NB4 (cell line): Measurements from ENCODE around the gene PPP1CA.

Experiments used
- POLR2A ChIP-seq: IDR thresholded peaks from 2 replicates; pipeline ENCODE4 v1.6.1; 2011; ENCODE audit warnings: mild to moderate bottlenecking; ENCODE audit not compliant: insufficient read length; ENCODE audit errors: extremely low read depth
- TF ChIP-seq, protein P1 (sequence below): IDR thresholded peaks from one replicate; pipeline ENCODE4 v1.5.1; 2012; ENCODE audit warnings: low read depth, low read length

DNA sequence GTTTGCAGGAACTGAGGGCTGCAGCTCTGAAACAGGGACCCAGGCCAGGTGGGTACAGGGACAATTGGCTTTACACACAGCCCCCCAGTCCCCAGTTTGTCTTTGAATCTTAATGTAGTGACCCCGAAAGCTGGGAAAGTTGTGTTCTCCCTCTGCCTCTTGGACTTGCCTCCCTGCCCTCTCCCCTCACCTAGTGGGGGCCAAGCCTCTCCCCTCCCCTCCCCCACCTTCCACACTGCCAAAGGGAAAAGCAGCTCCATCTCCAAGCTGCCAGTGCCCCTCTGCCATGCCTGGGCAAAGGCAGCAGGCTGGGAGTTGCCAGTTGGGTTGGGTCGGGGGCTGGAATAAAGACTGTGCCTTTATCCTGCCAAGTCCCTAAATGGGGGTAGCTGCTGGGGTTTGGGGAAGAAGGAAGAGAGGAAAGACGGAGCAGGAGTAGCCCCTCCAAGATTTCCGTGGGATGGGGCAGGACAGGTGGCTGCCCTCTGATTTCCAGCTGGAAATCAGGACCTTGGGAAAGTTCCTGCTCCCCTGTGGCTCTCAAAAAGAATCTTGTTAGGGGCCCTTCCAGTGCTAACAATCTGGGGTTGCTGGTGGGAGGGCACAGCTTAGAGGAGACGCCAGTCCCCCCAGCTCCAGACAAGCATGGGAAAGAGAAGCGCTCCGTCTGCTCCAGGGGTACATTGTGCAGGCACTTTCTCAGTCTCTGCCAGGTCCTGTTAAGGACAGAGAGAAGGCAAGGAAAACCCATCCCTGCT, 25.4 kb downstream of the PPP1CA start:
- TF ChIP-seq, protein P1, sequence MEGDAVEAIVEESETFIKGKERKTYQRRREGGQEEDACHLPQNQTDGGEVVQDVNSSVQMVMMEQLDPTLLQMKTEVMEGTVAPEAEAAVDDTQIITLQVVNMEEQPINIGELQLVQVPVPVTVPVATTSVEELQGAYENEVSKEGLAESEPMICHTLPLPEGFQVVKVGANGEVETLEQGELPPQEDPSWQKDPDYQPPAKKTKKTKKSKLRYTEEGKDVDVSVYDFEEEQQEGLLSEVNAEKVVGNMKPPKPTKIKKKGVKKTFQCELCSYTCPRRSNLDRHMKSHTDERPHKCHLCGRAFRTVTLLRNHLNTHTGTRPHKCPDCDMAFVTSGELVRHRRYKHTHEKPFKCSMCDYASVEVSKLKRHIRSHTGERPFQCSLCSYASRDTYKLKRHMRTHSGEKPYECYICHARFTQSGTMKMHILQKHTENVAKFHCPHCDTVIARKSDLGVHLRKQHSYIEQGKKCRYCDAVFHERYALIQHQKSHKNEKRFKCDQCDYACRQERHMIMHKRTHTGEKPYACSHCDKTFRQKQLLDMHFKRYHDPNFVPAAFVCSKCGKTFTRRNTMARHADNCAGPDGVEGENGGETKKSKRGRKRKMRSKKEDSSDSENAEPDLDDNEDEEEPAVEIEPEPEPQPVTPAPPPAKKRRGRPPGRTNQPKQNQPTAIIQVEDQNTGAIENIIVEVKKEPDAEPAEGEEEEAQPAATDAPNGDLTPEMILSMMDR = no peak
- TF ChIP-seq POLR2A = no peak
